Peyer's patch (tissue), 4 donors: ENCODE data around the gene DHPS. TPM values are rescaled to one million over a fixed set of nuclear protein-coding genes. Genes with fewer than 3 reads are reported as not detected.

Experiments used
- DNase-seq, 3 donors: peaks; one replicate each; pipeline ENCODE4 v3.0.0-alpha.2; 2017 to 2019
- H3K27ac ChIP-seq, 4 donors: fragments of 200-600 bp; sonication (generic); one replicate each; pipeline ENCODE4 v1.5.1; 2016 to 2019
- H3K27me3 ChIP-seq, 2 donors: fragments of 200-600 bp; sonication (generic); one replicate each; pipeline ENCODE4 v1.5.1; 2019
- H3K36me3 ChIP-seq, 3 donors: fragments of 200-600 bp; sonication (generic); one replicate each; pipeline ENCODE4 v1.5.1; 2016 to 2019
- H3K4me1 ChIP-seq, 4 donors: fragments of 200-600 bp; sonication (generic); one replicate each; pipeline ENCODE4 v1.5.1; 2016 to 2019
- H3K4me3 ChIP-seq, 4 donors: fragments of 200-600 bp; sonication (generic); 1 replicate in 3 of 4; 2 replicates in 1 of 4; pipeline ENCODE4 v1.5.1; 2016 to 2019; ENCODE audit warnings: mild to moderate bottlenecking in 1 of 4
- H3K9me3 ChIP-seq, 4 donors: fragments of 200-600 bp; sonication (generic); one replicate each; pipeline ENCODE4 v1.5.1; 2016 to 2019; ENCODE audit warnings: mild to moderate bottlenecking in 1 of 4
- POLR2A ChIP-seq, 2 donors: fragments of 450-650 bp; IDR thresholded peaks; one replicate each; pipeline ENCODE4 v1.5.1; 2017; ENCODE audit warnings: antibody characterized with exemption in 2 of 2, mild to moderate bottlenecking in 2 of 2, moderate library complexity in 2 of 2
- total RNA-seq, 4 donors: library from RNA; depleted of rRNA; stranded (reverse); fragments of >200 nt; gene quantifications; one replicate each; pipeline ENCODE4 v1.1.0, GENCODE V29; 2016
- TF ChIP-seq, protein P1 (sequence below), 6 experiments: fragments of 450-650 bp in 4 of 6; fragments of 200-600 bp in 2 of 6; sonication (generic) in 1 of 6; IDR thresholded peaks; one replicate each; pipeline ENCODE4 v1.5.1; 2017 to 2019; ENCODE audit warnings: antibody characterized with exemption in 6 of 6, mild to moderate bottlenecking in 3 of 6, moderate library complexity in 1 of 6

The DHPS gene
- total RNA-seq, 4 donors from 2014 or later = 76.4 to 215 (median 150) TPM

DNA sequence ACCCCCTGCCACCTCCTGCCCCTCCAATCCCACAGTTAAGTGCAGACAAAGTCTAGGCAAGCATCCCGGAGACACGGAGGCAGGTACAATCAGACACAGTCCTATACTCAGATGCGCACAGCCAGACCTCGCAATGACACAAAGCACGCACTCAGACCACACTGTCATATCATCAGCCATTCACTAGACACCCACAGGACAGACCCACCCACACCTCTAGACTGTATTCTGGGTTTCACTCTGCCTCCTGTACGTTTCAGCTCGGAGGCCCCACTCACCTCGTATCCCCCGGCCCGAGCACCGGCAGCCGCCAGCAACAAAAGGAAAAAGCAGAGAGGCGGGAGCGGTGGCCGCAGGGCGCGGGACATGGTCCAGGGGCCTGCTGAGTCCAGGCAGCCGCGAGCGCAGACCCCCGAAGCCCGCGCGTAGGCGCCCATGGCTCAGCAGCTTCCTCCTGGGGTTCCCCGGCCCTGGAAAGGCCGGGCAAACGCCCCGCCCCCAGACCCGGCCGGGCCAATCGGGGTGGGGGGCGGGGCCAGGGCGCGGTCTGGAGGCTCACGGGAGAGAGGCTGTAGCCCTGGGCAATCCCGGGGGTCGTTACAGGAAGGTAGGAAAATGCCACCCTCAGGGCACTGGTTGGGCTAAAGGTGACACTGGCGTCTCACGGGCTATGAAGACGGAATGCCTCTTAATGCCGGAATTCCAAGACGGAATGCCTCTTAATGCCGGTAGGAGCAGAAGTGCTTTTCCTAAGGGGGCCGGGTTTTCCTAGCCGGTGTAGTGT is 15.2 kb downstream of the DHPS start, which contains the start of the genes MAN2B1 and WDR83:
MAN2B1 (minus strand) TSS at position 478 of the 784 bp plus-strand sequence; CDS start at position 437, 41 bp downstream.
WDR83 (plus strand) TSS at position 543 of the 784 bp plus-strand sequence. CDS start 2,984 bp downstream, outside the sequence.
- TF ChIP-seq POLR2A (IDR thresholded peaks at IDR 0.05) = peak in 1 of 2 donors; percentile 14
- TF ChIP-seq, protein P1, sequence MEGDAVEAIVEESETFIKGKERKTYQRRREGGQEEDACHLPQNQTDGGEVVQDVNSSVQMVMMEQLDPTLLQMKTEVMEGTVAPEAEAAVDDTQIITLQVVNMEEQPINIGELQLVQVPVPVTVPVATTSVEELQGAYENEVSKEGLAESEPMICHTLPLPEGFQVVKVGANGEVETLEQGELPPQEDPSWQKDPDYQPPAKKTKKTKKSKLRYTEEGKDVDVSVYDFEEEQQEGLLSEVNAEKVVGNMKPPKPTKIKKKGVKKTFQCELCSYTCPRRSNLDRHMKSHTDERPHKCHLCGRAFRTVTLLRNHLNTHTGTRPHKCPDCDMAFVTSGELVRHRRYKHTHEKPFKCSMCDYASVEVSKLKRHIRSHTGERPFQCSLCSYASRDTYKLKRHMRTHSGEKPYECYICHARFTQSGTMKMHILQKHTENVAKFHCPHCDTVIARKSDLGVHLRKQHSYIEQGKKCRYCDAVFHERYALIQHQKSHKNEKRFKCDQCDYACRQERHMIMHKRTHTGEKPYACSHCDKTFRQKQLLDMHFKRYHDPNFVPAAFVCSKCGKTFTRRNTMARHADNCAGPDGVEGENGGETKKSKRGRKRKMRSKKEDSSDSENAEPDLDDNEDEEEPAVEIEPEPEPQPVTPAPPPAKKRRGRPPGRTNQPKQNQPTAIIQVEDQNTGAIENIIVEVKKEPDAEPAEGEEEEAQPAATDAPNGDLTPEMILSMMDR (IDR thresholded peaks at IDR 0.05) = no peak
- Histone ChIP-seq H3K4me1 (peaks cover 0 to 42% (median 25%) of the 10 kb centered on the region in 4 donors), H3K27me3 (no peaks in the 10 kb centered on the region), H3K27ac (peak within 1 kb of the TSS; percentile 72 to 96 (median 74)), H3K4me3 (peak within 1 kb of the TSS; percentile 61 to 92 (median 88)), H3K36me3 (peaks cover 0 to 36% (median 0%) of the 10 kb centered on the region in 3 donors), H3K9me3 (no peaks in the 10 kb centered on the region)
- peak; percentile 85 to 90 (median 88) for DNase-seq

DNA sequence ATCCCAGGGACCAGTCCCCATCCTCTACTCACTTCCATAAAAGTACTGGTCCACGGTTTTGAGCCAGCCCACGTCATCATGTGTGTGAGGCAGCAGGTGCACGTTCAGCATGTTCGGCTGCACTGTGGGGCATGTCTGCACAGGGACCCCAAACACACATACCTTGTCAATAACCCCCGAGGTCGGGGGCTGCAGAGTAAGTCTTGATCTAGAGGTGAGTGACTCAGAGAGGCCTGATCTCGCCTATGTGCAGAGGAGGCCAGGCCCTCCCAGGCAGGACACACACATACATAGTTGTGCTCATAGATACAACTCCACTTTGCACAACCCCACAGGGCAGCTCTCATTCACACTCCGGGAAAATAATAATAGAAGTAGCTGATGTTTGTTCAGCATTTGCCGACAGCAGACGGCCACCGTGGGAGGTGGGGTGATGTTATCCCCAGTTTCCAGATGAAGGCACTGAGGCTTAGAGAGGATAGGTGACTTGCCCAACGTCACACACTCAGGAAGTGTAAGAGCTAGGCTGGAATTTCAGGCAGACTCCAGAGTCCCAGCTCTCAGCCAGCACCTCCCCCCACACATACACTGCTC is 15.9 kb downstream of the DHPS start:
- H3K4me1 ChIP-seq = peaks cover 0 to 39% (median 24%) of the 10 kb centered on the region in 4 donors
- peak in 1 of 3 donors; percentile 59 for DNase-seq
- peak overlapping the region; percentile 61 to 92 (median 88) for H3K4me3 ChIP-seq
- H3K27ac ChIP-seq = peak overlapping the region; percentile 72 to 96 (median 74)
- H3K9me3 ChIP-seq = no peaks in the 10 kb centered on the region
- peaks cover 0 to 43% (median 0%) of the 10 kb centered on the region in 3 donors for H3K36me3 ChIP-seq
- TF ChIP-seq POLR2A (IDR thresholded peaks at IDR 0.05) = no peak
- TF ChIP-seq, protein P1 (IDR thresholded peaks at IDR 0.05) = no peak
- H3K27me3 ChIP-seq = no peaks in the 10 kb centered on the region

DNA sequence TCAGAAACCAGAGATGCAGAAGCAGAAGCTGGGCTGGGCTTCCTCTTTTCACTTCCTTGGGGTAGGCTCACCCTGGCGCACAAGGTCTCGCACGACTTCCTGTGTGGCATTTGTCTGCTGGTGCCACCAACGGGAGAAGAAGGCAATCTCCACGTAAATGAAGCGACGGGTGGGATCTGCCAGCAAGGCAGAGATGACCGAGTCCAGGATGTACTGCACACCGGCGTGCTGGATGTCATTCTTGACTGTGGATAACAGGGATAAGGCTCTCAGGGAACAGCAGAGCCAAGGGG is 16.5 kb downstream of the DHPS start:
- H3K4me1 ChIP-seq = peaks cover 0 to 35% (median 21%) of the 10 kb centered on the region in 4 donors
- H3K27me3 ChIP-seq = no peaks in the 10 kb centered on the region
- H3K36me3 ChIP-seq = peaks cover 0 to 49% (median 0%) of the 10 kb centered on the region in 3 donors
- peak in 2 of 3 donors; percentile 88 to 89 for DNase-seq
- no peaks in the 10 kb centered on the region for H3K9me3 ChIP-seq
- peak overlapping the region in 2 of 4 donors; percentile 61 to 86 for H3K4me3 ChIP-seq
- peak overlapping the region in 2 of 4 donors; percentile 72 to 96 for H3K27ac ChIP-seq
- no peak for TF ChIP-seq POLR2A (IDR thresholded peaks at IDR 0.05)
- TF ChIP-seq, protein P1 (IDR thresholded peaks at IDR 0.05) = no peak

DNA sequence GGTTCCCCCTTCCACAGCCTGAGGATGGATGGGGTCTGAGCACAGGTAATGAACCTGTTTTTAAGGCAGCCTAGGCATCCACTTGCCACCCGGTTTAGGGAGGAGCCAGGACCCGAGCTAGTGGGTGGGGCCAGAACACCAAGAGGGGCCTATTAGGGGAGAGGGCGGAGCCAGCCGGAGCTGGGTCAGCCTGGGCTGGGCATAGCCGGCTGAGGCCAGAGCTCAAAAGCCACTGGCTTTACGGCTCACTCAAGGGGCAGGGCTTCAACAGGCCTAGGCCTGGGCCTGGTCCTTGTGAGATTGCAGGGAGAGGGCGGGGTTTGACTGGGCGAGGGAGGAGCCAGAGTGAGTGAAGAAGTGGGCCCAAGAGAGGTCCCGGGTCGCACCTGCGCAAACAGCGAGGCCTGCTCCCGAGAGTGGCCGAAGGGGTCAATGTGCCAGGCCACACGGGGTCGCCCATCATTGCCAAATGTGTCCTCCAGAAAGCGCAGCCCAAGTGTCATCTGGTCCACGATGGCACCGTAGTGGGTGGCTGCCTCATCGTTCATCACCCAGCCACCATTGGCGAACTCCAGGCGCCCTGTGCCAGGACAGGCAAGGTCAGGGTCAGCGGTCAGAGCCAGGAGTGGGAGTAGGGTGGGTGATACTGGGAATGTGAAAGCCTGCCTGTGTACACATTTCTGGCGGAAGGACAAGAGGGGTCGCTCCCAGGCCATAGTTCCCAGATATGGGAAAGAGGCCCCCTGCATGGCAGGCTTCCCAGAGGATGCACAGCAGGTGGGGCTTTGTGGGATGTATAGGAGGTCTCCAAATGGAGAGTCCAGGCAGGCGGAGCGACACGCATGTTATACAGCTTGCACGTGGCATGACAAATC is 17.0 kb downstream of the DHPS start:
- H3K27ac ChIP-seq = peak overlapping the region in 1 of 4 donors; percentile 96
- TF ChIP-seq POLR2A (IDR thresholded peaks at IDR 0.05) = no peak
- TF ChIP-seq, protein P1 (IDR thresholded peaks at IDR 0.05) = no peak
- no peaks in the 10 kb centered on the region for H3K27me3 ChIP-seq
- no peaks in the 10 kb centered on the region for H3K9me3 ChIP-seq
- H3K4me3 ChIP-seq = no peak overlapping the region
- H3K36me3 ChIP-seq = peaks cover 0 to 55% (median 0%) of the 10 kb centered on the region in 3 donors
- peaks cover 0 to 31% (median 19%) of the 10 kb centered on the region in 4 donors for H3K4me1 ChIP-seq
- DNase-seq = no peak

DNA sequence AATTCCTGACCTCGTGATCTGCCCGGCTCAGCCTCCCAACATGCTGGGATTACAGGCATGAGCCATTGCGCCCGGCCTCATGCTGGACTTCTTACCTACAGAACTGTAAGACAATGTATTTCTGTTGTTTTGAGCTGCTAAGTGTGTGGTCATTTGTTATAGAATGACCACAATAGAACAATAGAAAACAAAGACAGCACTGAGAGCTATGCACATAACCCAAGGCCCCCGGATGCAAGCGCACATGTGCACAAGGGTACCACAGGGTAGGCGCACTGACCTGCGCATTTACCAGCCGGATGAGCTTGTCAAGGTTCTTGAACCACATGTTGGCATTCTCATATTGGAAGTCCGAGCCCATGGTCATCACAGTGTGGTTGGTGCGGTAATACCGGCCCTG is 20.7 kb downstream of the DHPS start:
- H3K27ac ChIP-seq = no peak overlapping the region
- DNase-seq = no peak
- H3K36me3 ChIP-seq = peaks cover 0 to 79% (median 0%) of the 10 kb centered on the region in 3 donors
- TF ChIP-seq, protein P1 (IDR thresholded peaks at IDR 0.05) = no peak
- no peak for TF ChIP-seq POLR2A (IDR thresholded peaks at IDR 0.05)
- H3K4me1 ChIP-seq = peaks cover 0 to 15% (median 3%) of the 10 kb centered on the region in 4 donors
- no peaks in the 10 kb centered on the region for H3K27me3 ChIP-seq
- no peak overlapping the region for H3K4me3 ChIP-seq
- no peaks in the 10 kb centered on the region for H3K9me3 ChIP-seq
